Panc1 (cell line): ENCODE data around the gene FBLN2. TPM values are rescaled to one million over a fixed set of nuclear protein-coding genes. Genes with fewer than 3 reads are reported as not detected.

ENCODE experiments used
- ATAC-seq: fragments of 200-7000 bp; cut with Tn5 transposase; 2 replicates; pipeline ENCODE4 v1.9.1; 2020; ENCODE audit warnings: mild to moderate bottlenecking, moderate library complexity
- BruUV-seq: library from RNA; stranded (reverse); fragments of 400-500 nt; replicated peaks from 2 replicates; lab custom pipeline; 2021; lab: Mats Ljungman, UMichigan
- CTCF ChIA-PET: fragments of 300-600 bp; sonication (Branson Sonifier 250); formaldehyde crosslinking; loops from one replicate; lab custom pipeline; 2022; ENCODE audit warnings: antibody characterized with exemption; lab: Charles Lee
- POLR2A ChIA-PET: fragments of 300-600 bp; sonication (Branson Sonifier 250); formaldehyde crosslinking; loops from one replicate; lab custom pipeline; 2022; ENCODE audit warnings: antibody characterized with exemption; lab: Charles Lee
- DNase-seq: peaks from one replicate; pipeline ENCODE4 v3.0.0-alpha.2; 2010; ENCODE audit warnings: low read depth, low spot score
- H3K27ac ChIP-seq: 2 replicates; pipeline ENCODE4 v1.5.1; 2011; ENCODE audit warnings: mild to moderate bottlenecking, low read length, inconsistent platforms
- H3K27me3 ChIP-seq: fragments of 200-500 bp; sonication (Bioruptor generic); 2 replicates; pipeline ENCODE4 v1.6.0; 2014; ENCODE audit warnings: low read length, inconsistent platforms; ENCODE audit not compliant: control insufficient read depth, insufficient read depth
- H3K36me3 ChIP-seq: fragments of 200-500 bp; sonication (Bioruptor generic); 2 replicates; pipeline ENCODE4 v1.5.1; 2014; ENCODE audit warnings: inconsistent platforms, mild to moderate bottlenecking, low read length, moderate library complexity; ENCODE audit not compliant: control insufficient read depth, insufficient read depth
- H3K4me1 ChIP-seq: 2 replicates; pipeline ENCODE4 v1.5.1; 2011; ENCODE audit warnings: inconsistent platforms, mild to moderate bottlenecking, low read length, moderate library complexity; ENCODE audit not compliant: control insufficient read depth, insufficient read depth
- H3K4me3 ChIP-seq, 2 experiments: 2 replicates each; pipeline ENCODE4 v1.5.1; 2011 to 2012; ENCODE audit warnings: low read depth in 2 of 2, low read length in 2 of 2, mild to moderate bottlenecking in 2 of 2, inconsistent platforms in 1 of 2, moderate library complexity in 1 of 2
- H3K9me3 ChIP-seq: fragments of 200-500 bp; sonication (Bioruptor generic); 2 replicates; pipeline ENCODE4 v1.5.1; 2014; ENCODE audit warnings: low read depth, mild to moderate bottlenecking, inconsistent platforms, low read length, moderate library complexity; ENCODE audit not compliant: control insufficient read depth, insufficient read depth
- POLR2AphosphoS5 ChIP-seq: IDR thresholded peaks from 2 replicates; pipeline ENCODE4 v1.6.1; 2012; ENCODE audit warnings: mild to moderate bottlenecking, low read depth, low read length, moderate library complexity
- REST ChIP-seq, 2 experiments: IDR thresholded peaks; 2 replicates each; pipeline ENCODE4 v1.6.1; 2011 to 2012; ENCODE audit warnings: low read depth in 2 of 2, control low read depth in 1 of 2, low read length in 1 of 2, mild to moderate bottlenecking in 1 of 2, moderate library complexity in 1 of 2; ENCODE audit not compliant: insufficient read depth in 1 of 2
- SIN3A ChIP-seq: IDR thresholded peaks from 2 replicates; pipeline ENCODE4 v1.6.1; 2012; ENCODE audit warnings: low read depth, mild to moderate bottlenecking, low read length, moderate library complexity, borderline replicate concordance; ENCODE audit not compliant: insufficient read depth
- TCF7L2 ChIP-seq: IDR thresholded peaks from 2 replicates; pipeline ENCODE4 v1.6.1; 2011; ENCODE audit warnings: mild to moderate bottlenecking, low read depth, low read length, inconsistent platforms
- in situ Hi-C: cut with HindIII; loops from 2 replicates; pipeline ENCODE4 v1.10.0; 2016; ENCODE audit warnings: low sequenced_read_pairs, low pct_unique_long_range_greater_than_20kb
- intact Hi-C: fragments of 100-400 bp; cut with micrococcal nuclease; formaldehyde crosslinking; loops from one replicate; pipeline ENCODE4 v1.10.0; 2022; ENCODE audit not compliant: unreplicated experiment
- total RNA-seq: library from RNA; stranded (reverse); gene quantifications from one replicate; pipeline ENCODE4 v1.2.1, GENCODE V29; 2021; ENCODE audit not compliant: unreplicated experiment
- TF ChIP-seq, protein P1 (sequence below): fragments of 450-650 bp; IDR thresholded peaks from 2 replicates; pipeline ENCODE4 v1.5.1; 2017; ENCODE audit warnings: mild to moderate bottlenecking

The FBLN2 gene
- total RNA-seq, 1 experiment from 2014 or later: 0.44 TPM

DNA sequence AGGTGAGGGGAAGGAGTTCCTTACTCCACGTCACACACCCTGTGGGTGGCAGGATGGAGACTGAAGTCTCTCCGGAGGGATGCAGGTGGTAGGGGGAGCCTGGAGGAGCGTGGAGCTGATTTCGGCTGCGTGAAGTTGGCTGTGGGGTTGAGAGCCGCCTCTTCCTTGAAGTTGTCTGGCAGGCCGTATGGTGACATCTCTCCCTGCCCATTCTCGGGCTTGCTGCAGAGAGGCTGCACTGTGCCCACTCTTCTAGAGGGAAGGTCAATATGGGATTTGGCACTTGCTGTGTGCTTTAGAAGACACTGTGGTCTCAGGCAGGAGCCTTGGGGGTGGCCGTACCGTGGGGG is 13.4 kb upstream of the FBLN2 start:
- TF ChIP-seq POLR2AphosphoS5: no peak
- TF ChIP-seq TCF7L2: no peak
- DNase-seq (no peak), ATAC-seq (no peak)
- no TSS peak for BruUV-seq
- no peaks in the 10 kb centered on the region for H3K4me1 ChIP-seq
- no peaks in the 10 kb centered on the region for H3K36me3 ChIP-seq
- intact Hi-C loops (no loop called here), in situ Hi-C loops (no loop called here)
- no peaks in the 10 kb centered on the region for H3K27me3 ChIP-seq
- POLR2A ChIA-PET: no interaction called here
- H3K9me3 ChIP-seq: no peaks in the 10 kb centered on the region
- CTCF ChIA-PET: no interaction called here
- no peak overlapping the region for H3K27ac ChIP-seq
- no peak overlapping the region for H3K4me3 ChIP-seq

GRCh38 chr3:13535905-13536304 is 13.0 kb upstream of the FBLN2 start:
- no peak overlapping the region for H3K27ac ChIP-seq
- BruUV-seq: no TSS peak

More at GRCh38 chr3:13535905-13536304, 13.0 kb upstream of the FBLN2 start:
- H3K27me3 ChIP-seq: no peaks in the 10 kb centered on the region
- CTCF ChIA-PET: no interaction called here
- H3K36me3 ChIP-seq: no peaks in the 10 kb centered on the region
- H3K9me3 ChIP-seq: no peaks in the 10 kb centered on the region
- no peak overlapping the region for H3K4me3 ChIP-seq
- no peak for DNase-seq
- POLR2A ChIA-PET: no interaction called here
- in situ Hi-C loops: no loop called here
- intact Hi-C loops: no loop called here
- ATAC-seq: no peak
- H3K4me1 ChIP-seq: no peaks in the 10 kb centered on the region
- TF ChIP-seq SIN3A (no peak), POLR2AphosphoS5 (no peak), REST (IDR thresholded peaks at IDR 0.05; ENCODE audit: insufficient read depth in 1 of 2, low read depth in 2 of 2, low read length in 1 of 2) (no peak), TCF7L2 (no peak)
- TF ChIP-seq, protein P1, sequence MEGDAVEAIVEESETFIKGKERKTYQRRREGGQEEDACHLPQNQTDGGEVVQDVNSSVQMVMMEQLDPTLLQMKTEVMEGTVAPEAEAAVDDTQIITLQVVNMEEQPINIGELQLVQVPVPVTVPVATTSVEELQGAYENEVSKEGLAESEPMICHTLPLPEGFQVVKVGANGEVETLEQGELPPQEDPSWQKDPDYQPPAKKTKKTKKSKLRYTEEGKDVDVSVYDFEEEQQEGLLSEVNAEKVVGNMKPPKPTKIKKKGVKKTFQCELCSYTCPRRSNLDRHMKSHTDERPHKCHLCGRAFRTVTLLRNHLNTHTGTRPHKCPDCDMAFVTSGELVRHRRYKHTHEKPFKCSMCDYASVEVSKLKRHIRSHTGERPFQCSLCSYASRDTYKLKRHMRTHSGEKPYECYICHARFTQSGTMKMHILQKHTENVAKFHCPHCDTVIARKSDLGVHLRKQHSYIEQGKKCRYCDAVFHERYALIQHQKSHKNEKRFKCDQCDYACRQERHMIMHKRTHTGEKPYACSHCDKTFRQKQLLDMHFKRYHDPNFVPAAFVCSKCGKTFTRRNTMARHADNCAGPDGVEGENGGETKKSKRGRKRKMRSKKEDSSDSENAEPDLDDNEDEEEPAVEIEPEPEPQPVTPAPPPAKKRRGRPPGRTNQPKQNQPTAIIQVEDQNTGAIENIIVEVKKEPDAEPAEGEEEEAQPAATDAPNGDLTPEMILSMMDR: no peak
